ENCODE measurements around the gene RNF8.

GRCh38 chr6:37418722-37419121 is 64.9 kb downstream of the RNF8 start:
- TF ChIP-seq ZMAT4 (CRISPR knock-in tag; IDR thresholded peaks at IDR 0.05) (no peak), CTCF (IDR thresholded peaks at IDR 0.05) (no peak), NR1H2 (CRISPR knock-in tag; IDR thresholded peaks at IDR 0.05) (no peak), NFYB (CRISPR knock-in tag; conservative IDR thresholded peaks at IDR 0.05; ENCODE audit: low read depth) (no peak)

All from WTC11 (cell line).